Measurements from ENCODE around the gene NOTUM.

Gene NOTUM

GRCh38 chr17:81993729-81994592 is 33.0 kb upstream of the NOTUM start:
- POLR2A ChIA-PET: no interaction called here
- CTCF ChIA-PET: no interaction called here

GRCh38 chr17:81992306-81993102 is 31.5 kb upstream of the NOTUM start:
- ChIA-PET CTCF (no interaction called here), POLR2A (no interaction called here)
- DNase-seq (ENCODE audit: extremely low spot score): no peak
- TF ChIP-seq SP1 (IDR thresholded peaks at IDR 0.05) (no peak), LEF1 (IDR thresholded peaks at IDR 0.05; ENCODE audit: borderline replicate concordance) (no peak), PKNOX1 (IDR thresholded peaks at IDR 0.05) (no peak), FOXA1 (IDR thresholded peaks at IDR 0.05) (no peak), L3MBTL2 (conservative IDR thresholded peaks at IDR 0.05) (no peak)

More at GRCh38 chr17:81993729-81994592, 33.0 kb upstream of the NOTUM start:
- TF ChIP-seq LEF1 (IDR thresholded peaks at IDR 0.05; ENCODE audit: borderline replicate concordance): no peak
- no peak for TF ChIP-seq SP1 (IDR thresholded peaks at IDR 0.05)
- no peak for TF ChIP-seq CTBP1 (IDR thresholded peaks at IDR 0.05; ENCODE audit: borderline replicate concordance)
- TF ChIP-seq SUZ12 (IDR thresholded peaks at IDR 0.05): no peak
- no peak for TF ChIP-seq TARDBP (IDR thresholded peaks at IDR 0.05)
- no peak for TF ChIP-seq L3MBTL2 (conservative IDR thresholded peaks at IDR 0.05)
- no peak for TF ChIP-seq FOXA1 (IDR thresholded peaks at IDR 0.05)
- no peak for TF ChIP-seq ZNF384 (IDR thresholded peaks at IDR 0.05)
- no peak for TF ChIP-seq ARNT (IDR thresholded peaks at IDR 0.05)
- DNase-seq (ENCODE audit: extremely low spot score): no peak

- TF ChIP-seq SP1 (IDR thresholded peaks at IDR 0.05): no peak
- TF ChIP-seq FOXK2 (IDR thresholded peaks at IDR 0.05): no peak
- no peak for TF ChIP-seq FOXM1 (IDR thresholded peaks at IDR 0.05; ENCODE audit: borderline replicate concordance)
- TF ChIP-seq BHLHE40 (IDR thresholded peaks at IDR 0.05; ENCODE audit: borderline replicate concordance): no peak
- no peak for TF ChIP-seq NFRKB (IDR thresholded peaks at IDR 0.05)
- no peak for TF ChIP-seq PKNOX1 (IDR thresholded peaks at IDR 0.05)
- no peak for TF ChIP-seq SUZ12 (IDR thresholded peaks at IDR 0.05)
- TF ChIP-seq ELF4 (IDR thresholded peaks at IDR 0.05): no peak
- no peak for TF ChIP-seq L3MBTL2 (conservative IDR thresholded peaks at IDR 0.05)
- no peak for TF ChIP-seq ZNF384 (IDR thresholded peaks at IDR 0.05)
- no peak for TF ChIP-seq FOXA1 (IDR thresholded peaks at IDR 0.05)
- DNase-seq (ENCODE audit: extremely low spot score): no peak
- POLR2A ChIA-PET: no interaction called here
- CTCF ChIA-PET: no interaction called here
These were observed 30.8 kb upstream of the NOTUM start for GRCh38 chr17:81991684-81992305.

- DNase-seq (ENCODE audit: extremely low spot score): no peak
- TF ChIP-seq NFRKB (IDR thresholded peaks at IDR 0.05) (no peak), BHLHE40 (IDR thresholded peaks at IDR 0.05; ENCODE audit: borderline replicate concordance) (no peak), SP1 (IDR thresholded peaks at IDR 0.05) (no peak), PKNOX1 (IDR thresholded peaks at IDR 0.05) (no peak), CTBP1 (IDR thresholded peaks at IDR 0.05; ENCODE audit: borderline replicate concordance) (no peak), ARNT (IDR thresholded peaks at IDR 0.05) (no peak), FOXA1 (IDR thresholded peaks at IDR 0.05) (no peak), HDGF (IDR thresholded peaks at IDR 0.05; ENCODE audit: borderline replicate concordance) (no peak), FOXM1 (IDR thresholded peaks at IDR 0.05; ENCODE audit: borderline replicate concordance) (no peak), TARDBP (IDR thresholded peaks at IDR 0.05) (no peak), L3MBTL2 (conservative IDR thresholded peaks at IDR 0.05) (no peak), SUZ12 (IDR thresholded peaks at IDR 0.05) (no peak), ZNF384 (IDR thresholded peaks at IDR 0.05) (no peak), LEF1 (IDR thresholded peaks at IDR 0.05; ENCODE audit: borderline replicate concordance) (no peak), ELF4 (IDR thresholded peaks at IDR 0.05) (no peak)
- ChIA-PET POLR2A (interaction anchor here (0.6 to 1.4 kb wide), 2 partner anchors 31 to 166 kb away, joined by 3 read pairs; no protein-coding TSS in a partner anchor), CTCF (no interaction called here)
These were observed 30.1 kb upstream of the NOTUM start for GRCh38 chr17:81990836-81991683.

- ChIA-PET CTCF (no interaction called here), POLR2A (no interaction called here)
- TF ChIP-seq ELF4 (IDR thresholded peaks at IDR 0.05): no peak
- no peak for TF ChIP-seq FOXK2 (IDR thresholded peaks at IDR 0.05)
- TF ChIP-seq ZNF384 (IDR thresholded peaks at IDR 0.05): no peak
- TF ChIP-seq SUZ12 (IDR thresholded peaks at IDR 0.05): no peak
- no peak for TF ChIP-seq SP1 (IDR thresholded peaks at IDR 0.05)
- no peak for TF ChIP-seq TARDBP (IDR thresholded peaks at IDR 0.05)
- no peak for TF ChIP-seq BHLHE40 (IDR thresholded peaks at IDR 0.05; ENCODE audit: borderline replicate concordance)
- no peak for TF ChIP-seq LEF1 (IDR thresholded peaks at IDR 0.05; ENCODE audit: borderline replicate concordance)
- TF ChIP-seq PKNOX1 (IDR thresholded peaks at IDR 0.05): no peak
- no peak for TF ChIP-seq FOXM1 (IDR thresholded peaks at IDR 0.05; ENCODE audit: borderline replicate concordance)
- no peak for TF ChIP-seq FOXA1 (IDR thresholded peaks at IDR 0.05)
- no peak for TF ChIP-seq CTBP1 (IDR thresholded peaks at IDR 0.05; ENCODE audit: borderline replicate concordance)
- no peak for TF ChIP-seq L3MBTL2 (conservative IDR thresholded peaks at IDR 0.05)
- no peak for TF ChIP-seq NFRKB (IDR thresholded peaks at IDR 0.05)
- TF ChIP-seq HDGF (IDR thresholded peaks at IDR 0.05; ENCODE audit: borderline replicate concordance): no peak
- no peak for TF ChIP-seq ARNT (IDR thresholded peaks at IDR 0.05)
- no peak for DNase-seq (ENCODE audit: extremely low spot score)
These were observed 26.3 kb upstream of the NOTUM start for GRCh38 chr17:81987161-81987770.
